Activated CD4-positive, alpha-beta T cell treated with anti-CD3 and anti-CD28 coated beads for 36 hours (primary cell): ENCODE measurements around the gene RERG. TPM values are rescaled to one million over a fixed set of nuclear protein-coding genes. Genes with fewer than 3 reads are reported as not detected.

Source experiments
- ATAC-seq: fragments of 200-7000 bp; cut with Tn5 transposase; one replicate; pipeline ENCODE4 v1.10.0; 2021; ENCODE audit warnings: mild to moderate bottlenecking, moderate library complexity
- CTCF ChIA-PET: fragments of 350-600 bp; sonication (Branson Sonifier 250); formaldehyde crosslinking; loops from one replicate; lab custom pipeline; 2021; ENCODE audit warnings: antibody characterized with exemption; lab: Charles Lee
- POLR2A ChIA-PET: fragments of 350-600 bp; sonication (Branson Sonifier 250); formaldehyde crosslinking; loops from one replicate; lab custom pipeline; 2021; ENCODE audit warnings: antibody characterized with exemption, inconsistent platforms; lab: Charles Lee
- DNase-seq: peaks from one replicate; pipeline ENCODE4 v3.0.0-alpha.2; 2020
- H3K27ac Mint-ChIP-seq: one replicate; pipeline ENCODE4 v1.8.0; 2021; ENCODE audit warnings: mixed read lengths
- H3K27me3 Mint-ChIP-seq: one replicate; pipeline ENCODE4 v1.8.0; 2021; ENCODE audit warnings: mixed read lengths
- H3K36me3 Mint-ChIP-seq: one replicate; pipeline ENCODE4 v1.8.0; 2021; ENCODE audit warnings: low read depth, mixed read lengths
- H3K4me1 Mint-ChIP-seq: one replicate; pipeline ENCODE4 v1.8.0; 2021; ENCODE audit warnings: mixed read lengths
- H3K4me3 Mint-ChIP-seq: one replicate; pipeline ENCODE4 v1.8.0; 2021; ENCODE audit warnings: mild to moderate bottlenecking, moderate library complexity, mixed read lengths
- H3K9me3 Mint-ChIP-seq: one replicate; pipeline ENCODE4 v1.8.0; 2021; ENCODE audit warnings: low read depth, mixed read lengths
- intact Hi-C, 2 experiments: fragments of 100-400 bp; cut with DNase I in 1 of 2; cut with micrococcal nuclease in 1 of 2; formaldehyde crosslinking; loops; one replicate each; pipeline versions ENCODE4 v1.14.2 to v1.15.1; 2022 to 2024; cut with DNase I, micrococcal nuclease
- total RNA-seq, 2 experiments: library from RNA; stranded (reverse); gene quantifications; one replicate each; pipeline ENCODE4 v1.2.3, GENCODE V29; 2021

Gene RERG
- total RNA-seq, 2 experiments from 2014 or later, result not detected

GRCh38 chr12:15218794-15219193 is 2.4 kb downstream of the RERG start:
- peaks cover 2% of the 10 kb centered on the region for H3K4me1 Mint-ChIP-seq

GRCh38 chr12:15216036-15216889 is 5.0 kb downstream of the RERG start:
- Mint-ChIP-seq H3K4me3 (no peak overlapping the region), H3K9me3 (no peaks in the 10 kb centered on the region), H3K27ac (no peak overlapping the region), H3K36me3 (no peaks in the 10 kb centered on the region), H3K4me1 (peaks cover 2% of the 10 kb centered on the region), H3K27me3 (peaks cover 19% of the 10 kb centered on the region)
- ChIA-PET POLR2A (no interaction called here), CTCF (interaction anchor here (1.0 to 1.2 kb wide), 2 partner anchors 25 to 62 kb away, joined by 3 read pairs; no protein-coding TSS in a partner anchor)
- intact Hi-C loops, result no loop called here
- DNase-seq (no peak), ATAC-seq (no peak)

More at GRCh38 chr12:15218794-15219193, 2.4 kb downstream of the RERG start:
- intact Hi-C loops, result no loop called here
- H3K27ac Mint-ChIP-seq, result no peak overlapping the region
- no peaks in the 10 kb centered on the region for H3K36me3 Mint-ChIP-seq
- peaks cover 27% of the 10 kb centered on the region for H3K27me3 Mint-ChIP-seq
- DNase-seq (no peak), ATAC-seq (no peak)
- H3K9me3 Mint-ChIP-seq, result no peaks in the 10 kb centered on the region
- ChIA-PET CTCF (interaction anchor here (0.7 to 5.7 kb wide), 7 partner anchors 9 to 317 kb away, joined by 3 to 52 read pairs (median 3); no protein-coding TSS in a partner anchor), POLR2A (no interaction called here)
- H3K4me3 Mint-ChIP-seq, result no peak overlapping the region

- no peak for ATAC-seq
- POLR2A ChIA-PET, result interaction anchor here (0.5 kb wide), 1 partner anchor 418 kb away, joined by 3 read pairs; no protein-coding TSS in a partner anchor
- intact Hi-C loops, result no loop called here
- Mint-ChIP-seq H3K27me3 (peaks cover 16% of the 10 kb centered on the region), H3K27ac (no peak overlapping the region), H3K36me3 (no peaks in the 10 kb centered on the region), H3K4me3 (no peak overlapping the region), H3K9me3 (no peaks in the 10 kb centered on the region), H3K4me1 (no peaks in the 10 kb centered on the region)
- no peak for DNase-seq
- CTCF ChIA-PET, result interaction anchor here (0.7 to 1.0 kb wide), 2 partner anchors 24 to 612 kb away, joined by 3 read pairs; no protein-coding TSS in a partner anchor
Observed at GRCh38 chr12:15214851-15215601, 6.2 kb downstream of the RERG start.

GRCh38 chr12:15212930-15213329 is 8.3 kb downstream of the RERG start:
- Mint-ChIP-seq H3K27me3 (peaks cover 18% of the 10 kb centered on the region), H3K36me3 (no peaks in the 10 kb centered on the region), H3K4me3 (no peak overlapping the region), H3K4me1 (no peaks in the 10 kb centered on the region), H3K9me3 (no peaks in the 10 kb centered on the region), H3K27ac (no peak overlapping the region)
- intact Hi-C loops, result no loop called here
- DNase-seq, result no peak
- CTCF ChIA-PET, result interaction anchor here (1.2 to 2.1 kb wide), 2 partner anchors 9 to 23 kb away, joined by 5 to 17 read pairs; partner anchors contain the start of gene RERG
- no peak for ATAC-seq
- POLR2A ChIA-PET, result no interaction called here

GRCh38 chr12:15209782-15210181 is 11.4 kb downstream of the RERG start:
- Mint-ChIP-seq H3K4me1 (no peaks in the 10 kb centered on the region), H3K27me3 (peaks cover 12% of the 10 kb centered on the region), H3K27ac (no peak overlapping the region), H3K36me3 (no peaks in the 10 kb centered on the region), H3K9me3 (no peaks in the 10 kb centered on the region), H3K4me3 (no peak overlapping the region)
- ChIA-PET POLR2A (no interaction called here), CTCF (interaction anchor here (1.2 kb wide), 1 partner anchor 9 kb away, joined by 4 read pairs; no protein-coding TSS in a partner anchor)
- DNase-seq (no peak), ATAC-seq (no peak)
- intact Hi-C loops, result no loop called here

- no peaks in the 10 kb centered on the region for H3K4me1 Mint-ChIP-seq
- DNase-seq (no peak), ATAC-seq (no peak)
- POLR2A ChIA-PET, result no interaction called here
- H3K27me3 Mint-ChIP-seq, result peaks cover 10% of the 10 kb centered on the region
- intact Hi-C loops, result no loop called here
- H3K4me3 Mint-ChIP-seq, result no peak overlapping the region
- no peak overlapping the region for H3K27ac Mint-ChIP-seq
- H3K36me3 Mint-ChIP-seq, result no peaks in the 10 kb centered on the region
- no peaks in the 10 kb centered on the region for H3K9me3 Mint-ChIP-seq
- CTCF ChIA-PET, result interaction anchor here (1.0 to 1.2 kb wide), 2 partner anchors 10 to 11 kb away, joined by 3 to 4 read pairs; no protein-coding TSS in a partner anchor
Observed at GRCh38 chr12:15208871-15209656, 12.2 kb downstream of the RERG start.

- no peak overlapping the region for H3K4me3 Mint-ChIP-seq
- ChIA-PET POLR2A (no interaction called here), CTCF (interaction anchor here (1.0 kb wide), 1 partner anchor 12 kb away, joined by 3 read pairs; no protein-coding TSS in a partner anchor)
- DNase-seq (no peak), ATAC-seq (no peak)
- no peak overlapping the region for H3K27ac Mint-ChIP-seq
- no peaks in the 10 kb centered on the region for H3K4me1 Mint-ChIP-seq
- no peaks in the 10 kb centered on the region for H3K36me3 Mint-ChIP-seq
- H3K27me3 Mint-ChIP-seq, result peaks cover 10% of the 10 kb centered on the region
- no peaks in the 10 kb centered on the region for H3K9me3 Mint-ChIP-seq
- intact Hi-C loops, result no loop called here
Observed at GRCh38 chr12:15208140-15208539, 13.1 kb downstream of the RERG start.

GRCh38 chr12:15206831-15207389 is 14.3 kb downstream of the RERG start:
- no peak overlapping the region for H3K27ac Mint-ChIP-seq
- H3K9me3 Mint-ChIP-seq, result no peaks in the 10 kb centered on the region
- no peaks in the 10 kb centered on the region for H3K4me1 Mint-ChIP-seq
- ChIA-PET CTCF (interaction anchor here (0.6 to 1.8 kb wide), 2 partner anchors 15 to 62 kb away, joined by 3 to 11 read pairs; partner anchors contain the start of gene RERG), POLR2A (no interaction called here)
- intact Hi-C loops, result no loop called here
- H3K27me3 Mint-ChIP-seq, result peaks cover 13% of the 10 kb centered on the region
- ATAC-seq (no peak), DNase-seq (no peak)
- H3K4me3 Mint-ChIP-seq, result no peak overlapping the region
- no peaks in the 10 kb centered on the region for H3K36me3 Mint-ChIP-seq

GRCh38 chr12:15206338-15206737 is 14.9 kb downstream of the RERG start:
- Mint-ChIP-seq H3K36me3 (no peaks in the 10 kb centered on the region), H3K4me1 (no peaks in the 10 kb centered on the region), H3K27me3 (peaks cover 11% of the 10 kb centered on the region), H3K4me3 (no peak overlapping the region), H3K27ac (no peak overlapping the region), H3K9me3 (no peaks in the 10 kb centered on the region)
- ChIA-PET CTCF (interaction anchor here (0.6 to 1.8 kb wide), 3 partner anchors 15 to 63 kb away, joined by 3 to 11 read pairs (median 3); partner anchors contain the start of gene RERG), POLR2A (no interaction called here)
- intact Hi-C loops, result no loop called here
- DNase-seq (no peak), ATAC-seq (no peak)

GRCh38 chr12:15205341-15206010 is 15.7 kb downstream of the RERG start:
- POLR2A ChIA-PET, result no interaction called here
- peaks cover 9% of the 10 kb centered on the region for H3K27me3 Mint-ChIP-seq
- CTCF ChIA-PET, result interaction anchor here (1.0 to 1.8 kb wide), 3 partner anchors 16 to 378 kb away, joined by 3 to 11 read pairs (median 5); partner anchors contain the start of gene RERG
- no peaks in the 10 kb centered on the region for H3K9me3 Mint-ChIP-seq
- intact Hi-C loops, result no loop called here
- ATAC-seq (no peak), DNase-seq (no peak)
- no peak overlapping the region for H3K27ac Mint-ChIP-seq
- no peaks in the 10 kb centered on the region for H3K36me3 Mint-ChIP-seq
- H3K4me1 Mint-ChIP-seq, result no peaks in the 10 kb centered on the region
- no peak overlapping the region for H3K4me3 Mint-ChIP-seq
